HS-27A (cell line): ENCODE results near the gene PCDHGB4.
"Not testable (repeated sequence)": the region's sequence is repeated elsewhere in the genome, so short reads cannot be mapped to it uniquely, and the experiment has no call there.

Source experiments
- DNase-seq: peaks from one replicate; pipeline ENCODE4 v3.0.0-alpha.2; 2012; ENCODE audit warnings: low read depth, missing footprints

PCDHGB4 gene

DNA sequence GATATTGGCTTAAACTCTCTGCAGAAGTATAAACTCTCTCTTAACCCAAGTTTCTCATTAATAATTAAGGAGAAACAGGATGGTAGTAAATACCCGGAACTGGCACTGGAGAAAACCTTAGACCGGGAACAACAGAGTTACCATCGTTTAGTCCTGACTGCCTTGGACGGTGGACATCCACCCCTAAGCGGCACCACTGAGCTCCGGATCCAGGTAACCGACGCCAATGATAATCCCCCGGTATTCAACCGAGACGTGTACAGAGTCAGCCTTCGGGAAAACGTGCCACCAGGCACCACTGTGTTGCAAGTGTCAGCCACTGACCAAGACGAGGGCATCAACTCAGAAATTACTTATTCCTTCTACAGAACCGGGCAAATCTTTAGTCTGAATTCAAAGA, 11.1 kb downstream of the PCDHGB4 start:
- no peak for DNase-seq

DNA sequence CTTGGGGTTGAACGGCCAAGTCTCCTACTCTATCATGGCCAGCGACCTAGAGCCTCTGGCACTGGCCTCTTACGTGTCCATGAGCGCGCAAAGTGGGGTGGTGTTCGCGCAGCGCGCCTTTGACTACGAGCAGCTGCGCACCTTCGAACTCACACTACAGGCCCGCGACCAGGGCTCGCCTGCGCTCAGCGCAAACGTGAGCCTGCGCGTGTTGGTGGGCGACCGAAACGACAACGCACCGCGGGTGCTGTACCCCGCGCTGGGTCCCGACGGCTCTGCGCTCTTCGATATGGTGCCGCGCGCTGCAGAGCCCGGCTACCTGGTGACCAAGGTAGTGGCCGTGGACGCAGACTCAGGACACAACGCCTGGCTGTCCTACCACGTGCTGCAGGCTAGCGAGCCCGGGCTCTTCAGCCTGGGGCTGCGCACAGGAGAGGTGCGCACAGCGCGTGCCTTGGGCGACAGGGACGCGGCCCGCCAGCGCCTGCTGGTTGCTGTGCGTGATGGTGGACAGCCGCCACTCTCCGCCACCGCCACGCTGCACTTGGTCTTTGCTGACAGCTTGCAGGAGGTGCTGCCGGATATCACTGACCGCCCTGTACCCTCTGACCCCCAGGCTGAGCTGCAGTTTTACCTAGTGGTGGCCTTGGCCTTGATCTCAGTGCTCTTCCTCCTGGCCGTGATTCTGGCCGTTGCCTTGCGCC, 12.2 kb downstream of the PCDHGB4 start:
- no peak for DNase-seq

DNA sequence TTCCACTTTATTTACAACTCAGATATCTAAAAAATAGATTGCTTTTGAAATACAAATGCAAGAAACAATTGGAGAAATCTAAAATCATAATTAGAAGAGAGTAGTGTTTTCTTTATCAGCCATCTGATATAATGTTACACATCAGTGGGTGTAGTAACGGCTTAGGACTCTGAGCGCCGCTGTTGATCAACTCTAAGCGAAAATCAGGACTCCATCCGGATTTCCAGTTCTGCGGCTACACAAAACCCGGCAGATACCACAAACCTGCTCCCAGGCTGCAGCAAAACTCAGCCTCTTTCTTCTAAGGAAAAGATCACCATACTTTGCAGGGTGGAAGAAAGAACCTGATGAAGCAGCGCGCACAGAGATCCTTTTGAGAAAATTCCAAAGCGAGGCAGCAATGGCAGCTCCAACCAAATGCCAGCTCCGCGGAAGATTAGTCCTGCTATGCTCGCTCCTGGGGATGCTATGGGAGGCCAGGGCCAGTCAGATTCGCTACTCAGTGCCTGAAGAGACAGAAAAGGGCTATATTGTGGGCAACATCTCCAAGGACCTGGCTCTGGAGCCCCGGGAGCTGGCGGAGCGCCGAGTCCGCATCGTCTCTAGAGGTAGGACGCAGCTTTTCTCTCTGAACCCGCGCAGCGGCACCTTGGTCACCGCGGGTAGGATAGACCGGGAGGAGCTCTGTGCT, 15.2 kb downstream of the PCDHGB4 start, which contains the start of gene PCDHGA9:
Gene PCDHGA9 (plus strand): TSS at position 226 of the 691 bp plus-strand sequence. CDS start 175 bp downstream, at position 401.
- DNase-seq, result no peak

DNA sequence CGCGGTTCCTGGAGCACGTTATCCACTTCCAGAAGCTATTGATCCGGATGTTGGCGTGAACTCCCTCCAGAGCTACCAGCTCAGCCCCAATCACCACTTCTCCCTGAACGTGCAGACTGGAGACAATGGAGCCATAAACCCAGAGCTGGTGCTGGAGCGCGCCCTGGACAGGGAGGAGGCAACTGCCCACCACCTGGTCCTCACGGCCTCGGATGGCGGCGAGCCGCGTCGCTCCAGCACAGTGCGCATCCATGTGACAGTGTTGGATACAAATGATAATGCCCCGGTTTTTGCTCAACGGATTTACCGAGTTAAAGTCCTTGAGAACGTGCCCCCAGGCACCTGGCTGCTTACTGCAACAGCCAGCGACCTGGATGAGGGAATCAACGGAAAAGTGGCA, 15.9 kb downstream of the PCDHGB4 start:
- DNase-seq, result no peak

DNA sequence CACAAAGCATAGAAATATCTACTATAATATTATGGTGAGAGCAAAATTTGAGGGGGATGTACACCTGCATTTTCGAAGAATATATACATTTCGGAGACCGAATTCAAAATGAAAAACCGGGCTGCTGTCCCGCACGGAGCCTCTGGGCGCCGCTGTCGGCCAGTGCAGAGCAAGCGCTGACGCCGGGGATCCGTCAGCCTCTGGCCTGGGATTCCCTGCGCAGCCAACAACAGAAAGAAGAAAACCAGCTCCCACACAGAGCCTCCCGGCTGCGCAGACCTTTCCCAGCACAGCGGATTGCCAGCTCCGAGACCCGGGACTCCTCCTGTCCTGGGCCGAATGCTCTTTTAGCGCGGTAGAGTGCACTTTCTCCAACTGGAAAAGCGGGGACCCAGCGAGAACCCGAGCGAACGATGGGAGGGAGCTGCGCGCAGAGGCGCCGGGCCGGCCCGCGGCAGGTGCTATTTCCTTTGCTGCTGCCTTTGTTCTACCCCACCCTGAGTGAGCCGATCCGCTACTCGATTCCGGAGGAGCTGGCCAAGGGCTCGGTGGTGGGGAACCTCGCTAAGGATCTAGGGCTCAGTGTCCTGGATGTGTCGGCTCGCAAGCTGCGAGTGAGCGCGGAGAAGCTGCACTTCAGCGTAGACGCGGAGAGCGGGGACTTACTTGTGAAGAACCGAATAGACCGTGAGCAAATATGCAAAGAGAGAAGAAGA, 20.4 kb downstream of the PCDHGB4 start, which contains the start of gene PCDHGB6:
Gene PCDHGB6 (plus strand): TSS at position 232 of the 716 bp plus-strand sequence. CDS start 182 bp downstream, at position 414.
- DNase-seq, result not testable (repeated sequence)

DNA sequence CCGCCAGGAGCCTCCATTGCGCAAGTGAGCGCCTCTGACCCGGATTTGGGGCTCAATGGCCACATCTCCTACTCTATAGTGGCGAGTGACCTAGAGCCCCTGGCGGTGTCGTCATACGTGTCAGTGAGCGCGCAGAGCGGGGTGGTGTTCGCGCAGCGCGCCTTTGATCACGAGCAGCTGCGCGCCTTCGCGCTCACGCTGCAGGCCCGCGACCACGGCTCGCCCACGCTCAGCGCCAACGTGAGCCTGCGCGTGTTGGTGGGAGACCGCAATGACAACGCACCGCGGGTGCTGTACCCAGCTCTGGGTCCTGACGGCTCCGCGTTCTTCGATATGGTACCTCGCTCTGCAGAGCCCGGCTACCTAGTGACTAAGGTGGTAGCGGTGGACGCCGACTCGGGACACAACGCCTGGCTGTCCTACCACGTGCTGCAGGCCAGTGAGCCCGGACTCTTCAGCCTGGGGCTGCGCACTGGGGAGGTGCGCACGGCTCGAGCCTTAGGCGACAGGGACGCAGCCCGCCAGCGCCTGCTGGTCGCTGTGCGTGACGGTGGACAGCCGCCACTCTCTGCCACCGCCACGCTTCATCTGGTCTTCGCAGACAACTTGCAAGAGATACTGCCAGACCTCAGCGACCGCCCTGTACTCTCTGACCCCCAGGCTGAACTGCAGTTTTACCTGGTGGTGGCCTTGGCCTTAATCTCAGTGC, 22.3 kb downstream of the PCDHGB4 start:
- no peak for DNase-seq

DNA sequence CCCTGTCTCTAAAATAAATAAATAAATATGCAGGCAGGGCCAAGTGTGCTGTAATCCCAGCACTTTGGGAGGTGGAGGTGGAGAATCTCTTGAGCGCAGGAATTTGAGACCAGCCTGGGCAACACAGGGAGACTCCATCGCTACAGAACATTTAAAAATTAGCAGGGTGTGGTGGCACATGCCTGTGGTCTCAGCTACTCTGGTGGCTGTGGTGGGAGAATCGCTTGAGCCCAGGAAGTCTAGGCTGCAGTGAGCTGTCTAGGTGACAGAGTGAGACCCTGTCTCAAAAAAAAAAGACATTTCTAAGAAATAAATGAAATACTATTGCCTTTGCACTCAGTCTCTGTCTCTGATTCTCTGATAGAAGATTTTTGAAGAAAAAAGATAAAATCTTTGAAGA, 24.1 kb downstream of the PCDHGB4 start:
- no peak for DNase-seq

DNA sequence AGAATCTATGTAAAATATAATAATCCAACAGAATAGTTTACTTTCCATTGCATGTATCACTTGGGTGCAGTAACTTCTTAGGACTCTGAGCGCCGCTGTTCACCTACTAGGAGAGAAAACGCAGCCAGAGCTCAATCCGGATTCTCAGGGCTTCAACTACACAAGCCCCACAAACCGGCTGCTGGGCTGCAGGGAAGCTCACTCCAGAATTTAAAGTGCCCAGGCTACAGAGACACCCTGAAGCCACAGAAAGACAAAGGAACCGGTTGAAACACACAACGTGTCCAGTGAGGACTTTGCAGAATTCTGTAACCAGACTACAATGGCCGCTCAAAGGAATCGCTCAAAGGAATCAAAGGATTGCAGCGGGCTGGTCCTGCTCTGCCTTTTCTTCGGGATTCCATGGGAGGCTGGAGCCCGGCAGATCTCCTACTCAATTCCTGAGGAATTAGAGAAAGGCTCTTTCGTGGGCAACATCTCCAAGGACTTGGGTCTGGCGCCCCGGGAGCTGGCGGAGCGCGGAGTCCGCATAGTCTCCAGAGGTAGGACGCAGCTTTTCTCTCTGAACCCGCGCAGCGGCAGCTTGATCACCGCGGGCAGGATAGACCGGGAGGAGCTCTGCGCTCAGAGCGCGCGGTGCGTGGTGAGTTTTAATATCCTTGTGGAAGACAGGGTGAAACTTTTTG, 25.5 kb downstream of the PCDHGB4 start, which contains the start of gene PCDHGA10:
Gene PCDHGA10 (plus strand): TSS at position 134 of the 686 bp plus-strand sequence. CDS start 189 bp downstream, at position 323.
- DNase-seq, result no peak

DNA sequence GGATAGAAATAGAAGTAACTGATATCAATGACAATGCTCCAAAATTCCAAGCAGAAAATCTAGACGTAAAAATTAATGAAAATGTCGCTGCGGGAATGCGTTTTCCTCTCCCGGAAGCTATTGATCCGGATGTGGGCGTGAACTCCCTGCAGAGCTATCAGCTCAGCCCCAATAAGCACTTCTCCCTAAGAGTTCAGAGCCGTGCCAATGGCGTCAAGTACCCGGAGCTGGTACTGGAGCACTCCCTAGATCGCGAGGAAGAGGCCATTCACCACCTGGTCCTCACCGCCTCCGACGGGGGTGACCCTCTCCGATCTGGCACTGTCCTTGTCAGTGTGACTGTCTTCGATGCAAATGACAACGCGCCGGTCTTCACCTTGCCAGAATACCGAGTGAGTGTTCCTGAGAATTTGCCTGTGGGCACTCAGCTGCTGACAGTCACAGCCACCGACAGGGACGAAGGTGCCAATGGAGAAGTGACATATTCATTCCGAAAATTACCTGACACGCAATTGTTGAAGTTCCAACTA, 26.1 kb downstream of the PCDHGB4 start:
- no peak for DNase-seq

DNA sequence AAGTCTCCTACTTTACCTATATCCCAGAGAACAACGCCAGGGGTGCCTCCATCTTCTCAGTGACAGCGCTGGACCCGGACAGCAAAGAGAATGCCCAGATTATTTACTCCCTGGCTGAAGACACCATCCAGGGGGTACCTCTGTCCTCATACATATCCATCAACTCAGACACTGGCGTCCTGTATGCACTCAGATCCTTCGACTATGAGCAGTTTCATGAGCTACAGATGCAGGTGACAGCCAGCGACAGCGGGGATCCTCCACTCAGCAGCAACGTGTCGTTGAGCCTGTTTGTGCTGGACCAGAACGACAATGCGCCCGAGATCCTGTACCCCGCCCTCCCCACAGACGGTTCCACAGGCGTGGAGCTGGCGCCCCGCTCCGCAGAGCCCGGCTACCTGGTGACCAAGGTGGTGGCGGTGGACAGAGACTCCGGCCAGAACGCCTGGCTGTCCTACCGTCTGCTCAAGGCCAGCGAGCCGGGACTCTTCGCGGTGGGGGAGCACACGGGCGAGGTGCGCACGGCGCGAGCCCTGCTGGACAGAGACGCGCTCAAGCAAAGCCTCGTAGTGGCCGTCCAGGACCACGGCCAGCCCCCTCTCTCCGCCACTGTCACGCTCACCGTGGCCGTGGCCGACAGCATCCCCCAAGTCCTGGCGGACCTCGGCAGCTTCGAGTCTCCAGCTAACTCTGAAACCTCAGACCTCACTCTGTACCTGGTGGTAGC, 27.2 kb downstream of the PCDHGB4 start:
- not testable (repeated sequence) for DNase-seq

DNA sequence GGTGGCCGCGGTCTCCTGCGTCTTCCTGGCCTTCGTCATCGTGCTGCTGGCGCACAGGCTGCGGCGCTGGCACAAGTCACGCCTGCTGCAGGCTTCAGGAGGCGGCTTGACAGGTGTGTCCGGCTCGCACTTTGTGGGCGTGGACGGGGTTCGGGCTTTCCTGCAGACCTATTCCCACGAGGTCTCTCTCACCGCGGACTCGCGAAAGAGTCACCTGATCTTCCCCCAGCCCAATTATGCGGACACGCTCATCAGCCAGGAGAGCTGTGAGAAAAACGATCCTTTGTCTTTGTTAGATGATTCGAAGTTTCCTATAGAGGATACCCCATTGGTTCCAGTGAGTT, 27.7 kb downstream of the PCDHGB4 start:
- DNase-seq, result not testable (repeated sequence)

DNA sequence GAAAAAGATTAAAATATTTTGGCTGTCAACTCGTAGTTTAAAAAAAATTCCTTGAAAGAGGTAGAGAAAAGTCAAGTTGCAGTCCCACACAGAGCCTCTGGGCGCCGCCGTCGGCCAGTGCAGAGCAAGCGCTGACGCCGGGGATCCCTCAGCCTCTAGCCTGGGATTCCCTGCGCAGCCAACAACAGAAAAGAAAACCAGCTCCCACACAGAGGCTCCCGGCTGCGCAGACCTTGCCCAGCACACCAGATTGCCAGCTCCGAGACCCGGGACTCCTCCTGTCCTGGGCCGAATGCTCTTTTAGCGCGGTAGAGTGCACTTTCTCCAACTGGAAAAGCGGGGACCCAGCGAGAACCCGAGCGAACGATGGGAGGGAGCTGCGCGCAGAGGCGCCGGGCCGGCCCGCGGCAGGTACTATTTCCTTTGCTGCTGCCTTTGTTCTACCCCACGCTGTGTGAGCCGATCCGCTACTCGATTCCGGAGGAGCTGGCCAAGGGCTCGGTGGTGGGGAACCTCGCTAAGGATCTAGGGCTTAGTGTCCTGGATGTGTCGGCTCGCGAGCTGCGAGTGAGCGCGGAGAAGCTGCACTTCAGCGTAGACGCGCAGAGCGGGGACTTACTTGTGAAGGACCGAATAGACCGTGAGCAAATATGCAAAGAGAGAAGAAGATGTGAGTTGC, 30.1 kb downstream of the PCDHGB4 start, which contains the start of gene PCDHGB7:
Gene PCDHGB7 (plus strand): TSS at position 184 of the 679 bp plus-strand sequence. CDS start 183 bp downstream, at position 367.
- not testable (repeated sequence) for DNase-seq

DNA sequence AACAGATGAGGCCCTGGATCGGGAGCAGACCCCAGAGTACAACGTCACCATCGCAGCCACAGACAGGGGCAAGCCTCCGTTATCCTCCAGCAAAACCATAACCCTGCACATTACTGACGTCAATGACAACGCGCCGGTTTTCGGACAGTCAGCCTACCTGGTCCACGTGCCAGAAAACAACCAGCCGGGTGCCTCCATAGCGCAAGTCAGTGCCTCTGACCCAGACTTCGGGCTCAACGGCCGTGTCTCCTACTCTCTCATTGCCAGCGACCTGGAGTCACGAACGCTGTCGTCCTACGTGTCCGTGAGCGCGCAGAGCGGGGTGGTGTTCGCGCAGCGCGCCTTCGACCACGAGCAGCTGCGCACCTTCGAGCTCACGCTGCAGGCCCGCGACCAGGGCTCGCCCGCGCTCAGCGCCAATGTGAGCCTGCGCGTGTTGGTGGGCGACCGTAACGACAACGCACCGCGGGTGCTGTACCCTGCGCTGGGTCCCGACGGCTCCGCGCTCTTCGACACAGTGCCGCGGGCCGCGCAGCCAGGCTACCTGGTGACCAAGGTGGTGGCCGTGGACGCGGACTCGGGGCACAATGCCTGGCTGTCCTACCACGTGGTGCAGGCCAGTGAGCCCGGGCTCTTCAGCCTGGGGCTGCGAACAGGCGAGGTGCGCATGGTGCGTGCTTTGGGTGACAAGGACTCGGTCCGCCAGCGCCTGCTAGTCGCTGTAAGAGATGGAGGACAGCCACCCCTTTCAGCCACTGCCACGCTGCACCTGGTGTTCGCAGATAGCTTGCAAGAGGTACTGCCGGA, 31.8 kb downstream of the PCDHGB4 start:
- no peak for DNase-seq

DNA sequence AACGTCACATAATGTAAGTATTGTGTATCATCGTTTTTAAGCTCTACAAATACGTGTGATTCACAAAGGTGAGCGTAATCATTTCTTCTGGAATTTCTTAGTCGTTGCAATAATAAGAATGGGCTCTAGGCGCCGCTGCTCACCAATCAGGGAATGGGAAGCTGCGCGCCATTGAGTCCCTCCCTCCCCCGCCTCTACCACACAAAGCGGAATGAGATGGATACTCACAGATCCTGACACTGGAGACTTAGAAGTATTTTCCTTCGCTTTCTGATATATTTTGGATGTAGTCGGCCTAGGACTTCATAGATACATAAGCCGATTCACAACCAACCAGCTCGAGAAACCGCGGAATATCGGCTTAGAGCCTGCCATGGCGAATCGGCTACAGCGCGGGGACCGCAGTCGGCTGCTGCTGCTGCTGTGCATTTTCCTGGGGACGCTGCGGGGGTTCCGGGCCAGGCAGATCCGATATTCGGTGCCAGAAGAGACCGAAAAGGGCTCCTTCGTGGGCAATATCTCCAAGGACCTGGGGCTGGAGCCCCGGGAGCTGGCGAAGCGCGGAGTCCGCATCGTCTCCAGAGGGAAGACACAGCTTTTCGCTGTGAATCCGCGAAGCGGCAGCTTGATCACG, 33.5 kb downstream of the PCDHGB4 start, which contains the start of gene PCDHGA11:
Gene PCDHGA11 (plus strand): TSS at position 197 of the 634 bp plus-strand sequence. CDS start 177 bp downstream, at position 374.
- DNase-seq, result no peak

DNA sequence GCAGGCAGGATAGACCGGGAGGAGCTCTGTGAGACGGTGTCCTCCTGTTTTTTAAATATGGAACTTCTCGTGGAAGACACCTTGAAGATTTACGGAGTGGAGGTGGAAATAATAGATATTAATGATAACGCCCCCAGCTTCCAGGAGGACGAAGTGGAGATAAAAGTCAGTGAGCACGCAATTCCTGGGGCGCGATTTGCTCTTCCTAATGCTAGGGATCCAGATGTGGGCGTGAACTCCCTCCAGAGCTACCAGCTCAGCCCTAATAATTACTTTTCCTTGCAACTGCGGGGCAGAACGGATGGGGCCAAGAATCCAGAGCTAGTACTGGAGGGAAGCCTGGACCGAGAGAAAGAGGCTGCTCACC, 34.0 kb downstream of the PCDHGB4 start:
- DNase-seq, result no peak

DNA sequence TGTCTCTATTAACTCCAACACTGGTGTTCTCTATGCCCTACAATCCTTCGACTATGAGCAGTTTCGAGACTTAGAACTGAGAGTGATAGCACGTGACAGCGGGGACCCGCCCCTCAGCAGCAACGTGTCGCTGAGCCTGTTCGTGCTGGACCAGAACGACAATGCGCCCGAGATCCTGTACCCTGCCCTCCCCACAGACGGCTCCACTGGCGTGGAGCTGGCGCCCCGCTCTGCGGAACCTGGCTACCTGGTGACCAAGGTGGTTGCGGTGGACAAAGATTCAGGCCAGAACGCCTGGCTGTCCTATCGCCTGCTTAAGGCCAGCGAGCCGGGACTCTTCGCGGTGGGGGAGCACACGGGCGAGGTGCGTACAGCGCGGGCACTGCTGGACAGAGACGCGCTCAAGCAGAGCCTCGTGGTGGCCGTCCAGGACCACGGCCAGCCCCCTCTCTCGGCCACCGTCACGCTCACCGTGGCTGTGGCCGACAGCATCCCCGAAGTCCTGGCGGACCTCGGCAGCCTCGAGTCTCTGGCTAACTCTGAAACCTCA, 35.3 kb downstream of the PCDHGB4 start:
- no peak for DNase-seq

DNA sequence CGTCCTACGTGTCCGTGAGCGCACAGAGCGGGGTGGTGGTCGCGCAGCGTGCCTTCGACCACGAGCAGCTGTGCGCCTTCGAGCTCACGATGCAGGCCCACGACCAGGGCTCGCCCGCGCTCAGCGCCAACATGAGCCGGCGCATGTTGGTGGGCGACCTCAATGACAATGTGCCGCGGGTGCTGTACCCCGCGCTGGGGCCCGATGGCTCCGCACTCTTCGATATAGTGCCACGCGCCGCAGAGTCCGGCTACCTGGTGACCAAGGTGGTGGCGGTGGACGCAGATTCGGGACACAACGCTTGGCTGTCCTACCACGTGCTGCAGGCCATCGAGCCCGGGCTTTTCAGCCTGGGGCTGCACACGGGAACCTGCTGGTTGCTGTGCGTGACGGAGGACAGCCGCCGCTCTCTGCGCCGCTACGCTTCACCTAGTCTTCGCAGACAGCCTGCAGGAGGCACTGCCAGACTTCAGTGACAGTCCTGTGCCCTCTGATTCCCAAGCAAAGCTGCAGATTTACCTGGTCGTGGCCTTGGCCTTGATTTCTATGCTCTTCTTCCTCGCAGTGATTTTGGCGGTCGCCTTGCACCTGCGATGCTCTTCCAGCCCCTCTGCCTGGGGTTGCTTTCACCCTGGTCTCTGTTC, 40.4 kb downstream of the PCDHGB4 start:
- no peak for DNase-seq
